Embryonic facial prominence (tissue), 1 donor: Measurements from ENCODE around the gene KRIT1.
A peak's percentile ranks its signal among the peaks of the same experiment; 100 is the strongest.
"Not testable (repeated sequence)": the region's sequence is repeated elsewhere in the genome, so short reads cannot be mapped to it uniquely, and the experiment has no call there.

ENCODE experiments used
- DNase-seq: peaks from one replicate; pipeline ENCODE4 v3.0.0-alpha.2; 2016; ENCODE audit errors: extremely low spot score

Gene KRIT1

DNA sequence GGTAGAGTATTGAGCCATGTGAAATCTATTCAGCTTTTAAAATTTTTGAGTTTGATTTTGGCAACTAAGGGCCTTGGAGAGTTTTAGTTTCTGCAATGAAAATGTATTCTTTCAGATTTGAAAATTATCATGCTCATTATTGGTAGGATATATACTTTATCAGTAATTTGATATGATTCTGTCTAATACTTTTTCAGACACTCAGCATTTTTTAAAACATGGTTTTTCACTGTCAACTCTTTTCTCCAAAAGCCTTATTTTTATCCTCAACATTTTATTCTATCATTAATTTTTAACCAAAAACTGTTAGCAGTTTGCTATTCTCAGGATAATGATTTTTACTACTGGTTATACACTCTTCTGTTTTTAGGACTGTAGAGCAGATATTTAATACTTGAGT is 4.9 kb upstream of the KRIT1 start:
- DNase-seq = no peak

DNA sequence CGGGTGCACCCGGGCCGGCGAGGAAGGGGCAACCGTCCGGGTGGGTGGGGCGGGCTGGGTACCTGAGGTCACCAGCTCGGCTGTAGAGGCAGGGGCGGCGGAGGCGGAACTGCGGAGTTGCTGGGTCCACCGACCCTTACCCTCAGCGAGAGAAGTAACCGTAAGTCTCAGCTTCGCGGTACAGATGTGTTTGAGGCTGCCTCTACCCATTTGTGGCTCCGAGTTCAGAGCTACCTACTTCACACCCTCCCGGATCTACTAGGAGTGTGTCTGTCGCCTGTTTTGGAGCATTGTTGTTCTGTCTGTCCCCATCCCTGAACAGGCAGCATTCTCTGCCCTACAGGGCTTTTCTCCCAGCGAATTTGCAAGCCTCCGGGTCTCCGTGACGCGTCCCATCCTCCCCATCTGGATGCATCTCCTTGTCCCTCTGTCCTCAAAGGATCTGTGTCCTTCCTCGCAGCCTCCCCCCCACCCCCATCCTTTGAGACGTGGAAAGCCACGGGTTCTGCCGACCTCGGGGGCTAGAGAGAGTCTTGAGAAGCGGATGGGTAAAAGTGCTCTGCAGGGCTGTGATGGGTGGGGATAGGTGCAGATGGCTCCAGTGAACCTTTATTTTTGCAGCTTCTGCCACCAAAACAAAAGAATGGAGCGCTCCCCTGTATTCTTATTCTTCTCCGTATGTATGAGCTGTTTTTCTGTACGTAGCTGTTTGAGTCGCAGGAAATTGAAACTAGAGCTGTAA is 817 bp upstream of the KRIT1 start:
- DNase-seq = no peak

DNA sequence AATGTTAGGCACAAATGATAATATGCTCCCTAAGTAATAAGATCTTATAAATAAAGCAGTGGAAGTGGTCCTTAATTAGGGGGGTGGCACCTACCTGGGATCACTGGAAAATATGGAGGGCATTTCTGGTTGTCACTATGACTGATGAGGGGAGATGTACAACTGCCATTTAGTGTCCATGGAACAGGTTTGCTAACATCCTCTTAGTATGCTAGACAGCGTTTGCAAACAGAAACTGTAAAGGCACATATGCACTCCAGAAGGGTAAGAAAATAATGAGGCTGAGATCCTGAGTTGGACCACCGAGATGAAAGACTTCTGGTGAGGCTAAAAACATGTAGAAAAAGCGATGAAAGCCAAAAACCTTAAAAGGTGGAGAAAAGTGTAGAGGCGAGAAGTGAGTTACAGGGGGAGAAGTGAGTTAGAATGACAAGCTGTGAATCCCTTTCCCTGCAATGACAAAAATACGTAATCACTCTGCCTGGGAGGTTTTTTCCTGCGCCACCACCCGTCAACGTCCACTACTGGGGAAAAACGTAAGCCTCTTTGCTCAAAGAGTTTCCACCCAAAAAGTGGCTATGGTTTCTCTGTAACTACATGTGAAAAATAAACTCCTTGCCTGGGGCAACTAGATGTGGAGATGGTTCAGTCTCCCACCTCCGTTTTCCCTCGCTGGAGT is 767 bp downstream of the KRIT1 start:
- DNase-seq = no peak

DNA sequence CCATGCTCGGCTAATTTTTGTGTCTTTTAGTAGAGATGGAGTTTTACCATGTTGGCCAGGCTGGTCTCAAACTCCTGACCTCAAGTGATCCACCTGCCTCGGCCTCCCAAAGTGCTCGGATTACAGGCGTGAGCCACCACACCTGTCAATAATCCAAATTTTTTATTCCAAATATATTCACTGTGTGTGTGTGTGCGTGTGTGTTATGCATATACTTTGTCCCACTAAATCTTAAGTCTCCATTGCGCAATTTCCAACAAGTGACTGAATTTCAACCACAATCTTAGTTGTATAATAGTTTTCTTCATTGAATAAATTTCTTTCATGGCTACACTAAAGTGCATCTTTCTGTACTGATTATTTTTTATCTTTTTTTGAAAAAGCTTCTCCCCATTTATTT is 2.7 kb downstream of the KRIT1 start:
- no peak for DNase-seq

DNA sequence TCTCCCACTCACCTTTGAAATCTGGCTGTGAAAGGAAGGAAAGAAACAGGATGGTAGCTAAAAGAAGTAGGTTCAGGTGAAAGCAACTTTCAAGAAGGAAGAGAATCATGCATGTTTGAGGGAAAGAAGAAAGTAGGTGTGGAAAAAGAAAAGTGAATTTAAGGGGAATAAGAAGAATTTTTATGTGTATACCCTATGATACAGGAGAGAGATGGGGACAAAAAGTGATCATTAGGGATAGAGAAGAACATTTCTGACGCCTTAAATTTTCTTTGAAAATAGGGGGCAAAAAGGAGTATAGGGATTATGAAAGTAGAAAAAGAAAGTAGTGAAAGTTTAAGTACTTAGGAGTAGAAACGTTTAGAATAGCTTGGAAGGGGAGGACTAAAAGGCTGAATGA is 15.2 kb downstream of the KRIT1 start:
- DNase-seq = no peak

DNA sequence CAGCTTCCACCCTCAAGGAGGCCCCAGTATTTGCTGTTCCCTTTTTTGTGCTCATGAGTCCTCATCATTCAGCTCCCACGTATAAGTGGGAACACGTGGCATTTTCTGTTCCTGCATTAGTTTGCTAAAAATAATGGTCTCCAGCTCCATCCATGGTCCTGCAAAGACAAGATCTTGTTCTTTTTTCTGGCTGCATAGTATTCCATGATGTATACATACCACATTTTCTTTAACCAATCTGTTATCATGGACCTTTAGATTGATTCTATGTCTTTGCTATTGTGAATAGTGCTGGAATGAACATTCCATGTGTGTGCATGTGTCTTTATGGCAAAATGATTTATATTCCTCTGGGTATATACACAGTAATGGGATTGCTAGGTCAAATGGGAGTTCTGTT is 17.0 kb downstream of the KRIT1 start:
- no peak for DNase-seq

- no peak for DNase-seq
Observed at GRCh38 chr7:92228100-92228499, 17.6 kb downstream of the KRIT1 start.

DNA sequence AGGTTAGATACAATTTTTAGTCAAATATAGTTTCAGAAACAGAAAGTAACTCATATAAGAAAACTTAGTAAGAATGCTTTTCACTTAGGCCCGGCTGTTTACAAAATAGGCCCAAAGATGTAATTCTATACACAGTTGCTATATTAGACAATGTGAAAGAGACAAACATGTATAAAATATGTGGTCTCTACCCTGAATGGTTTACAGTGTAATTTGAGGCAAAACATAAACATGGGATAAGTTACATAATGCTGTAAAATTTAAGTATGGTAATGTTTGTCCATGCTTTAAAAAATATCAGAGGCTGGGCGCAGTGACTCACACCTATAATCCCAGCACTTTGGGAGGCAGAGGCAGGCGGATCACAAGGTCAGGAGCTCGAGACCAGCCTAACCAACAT is 18.7 kb downstream of the KRIT1 start:
- no peak for DNase-seq

GRCh38 chr7:92221766-92222165 is 23.9 kb downstream of the KRIT1 start:
- no peak for DNase-seq

GRCh38 chr7:92206672-92207071 is 39.0 kb downstream of the KRIT1 start:
- no peak for DNase-seq

GRCh38 chr7:92205987-92206386 is 39.7 kb downstream of the KRIT1 start:
- no peak for DNase-seq

GRCh38 chr7:92200791-92201190 is 44.9 kb downstream of the KRIT1 start:
- no peak for DNase-seq

DNA sequence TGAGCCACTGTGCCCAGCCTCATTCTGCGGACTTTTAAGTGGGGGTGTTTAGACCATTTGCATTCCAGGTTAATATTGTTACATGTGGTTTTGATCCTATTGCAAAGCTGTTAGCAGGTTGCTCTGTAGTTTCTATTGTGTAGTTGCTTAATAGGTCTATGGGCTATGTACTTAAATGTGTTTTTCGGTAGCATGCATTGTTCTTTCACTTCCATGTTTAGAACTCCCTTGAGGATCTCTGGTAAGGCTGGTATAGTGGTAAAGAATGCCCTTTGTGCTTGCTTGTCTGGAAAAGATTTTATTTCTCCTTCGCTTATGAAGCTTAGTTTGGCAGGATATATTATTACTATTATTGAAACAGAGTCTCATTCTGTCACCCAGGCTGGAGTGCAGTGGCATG is 53.4 kb downstream of the KRIT1 start:
- no peak for DNase-seq

- DNase-seq = not testable (repeated sequence)
Observed at GRCh38 chr7:92189246-92189645, 56.5 kb downstream of the KRIT1 start.

- not testable (repeated sequence) for DNase-seq
Observed at GRCh38 chr7:92184294-92184693, 61.4 kb downstream of the KRIT1 start.

GRCh38 chr7:92178928-92179924 is 66.5 kb downstream of the KRIT1 start, which contains the start of gene LRRD1:
Gene LRRD1 (minus strand): TSS chr7:92179142. CDS start chr7:92165202, 13,940 bp downstream.
- DNase-seq = peak; percentile 48

GRCh38 chr7:92177362-92177761 is 68.4 kb downstream of the KRIT1 start:
- no peak for DNase-seq

DNA sequence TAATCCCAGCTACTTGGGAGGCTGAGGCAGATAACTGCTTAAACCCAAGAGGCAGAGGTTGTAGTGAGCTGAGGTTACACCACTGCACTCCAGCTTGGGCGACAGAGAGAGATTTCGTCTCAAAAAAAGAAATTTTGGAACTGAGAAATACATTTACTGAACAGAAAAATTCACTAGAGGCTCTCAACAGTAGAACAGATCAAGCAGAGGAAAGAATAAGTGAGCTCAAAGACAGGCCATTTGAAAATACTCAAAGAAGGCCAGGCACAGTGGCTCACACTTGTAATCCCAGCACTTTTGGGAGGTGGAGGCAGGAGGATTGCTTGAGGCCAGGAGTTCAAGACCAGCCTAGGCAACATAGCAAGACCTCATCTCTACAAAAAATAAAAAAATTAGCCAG is 76.2 kb downstream of the KRIT1 start:
- DNase-seq = not testable (repeated sequence)

DNA sequence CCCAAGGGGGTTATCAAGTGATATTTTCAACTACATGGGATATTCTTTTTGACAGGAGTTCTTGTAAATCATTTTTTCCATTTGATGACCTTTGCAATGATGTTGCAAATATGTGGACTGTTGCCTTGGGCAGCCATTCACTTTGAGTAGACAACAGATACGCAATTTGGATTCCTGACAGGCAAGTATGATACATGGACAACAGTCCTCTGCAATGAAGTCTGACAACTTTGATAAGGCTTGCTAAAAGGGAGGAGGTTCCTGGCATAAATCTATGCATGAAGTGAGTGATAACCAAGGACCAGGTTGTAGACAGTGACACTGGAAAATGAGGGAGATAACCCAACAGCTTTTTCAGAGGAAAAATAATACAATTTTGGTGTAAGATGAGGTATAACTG is 84.4 kb downstream of the KRIT1 start:
- DNase-seq = no peak

- DNase-seq = no peak
Observed at GRCh38 chr7:92158660-92159575, 86.8 kb downstream of the KRIT1 start.

DNA sequence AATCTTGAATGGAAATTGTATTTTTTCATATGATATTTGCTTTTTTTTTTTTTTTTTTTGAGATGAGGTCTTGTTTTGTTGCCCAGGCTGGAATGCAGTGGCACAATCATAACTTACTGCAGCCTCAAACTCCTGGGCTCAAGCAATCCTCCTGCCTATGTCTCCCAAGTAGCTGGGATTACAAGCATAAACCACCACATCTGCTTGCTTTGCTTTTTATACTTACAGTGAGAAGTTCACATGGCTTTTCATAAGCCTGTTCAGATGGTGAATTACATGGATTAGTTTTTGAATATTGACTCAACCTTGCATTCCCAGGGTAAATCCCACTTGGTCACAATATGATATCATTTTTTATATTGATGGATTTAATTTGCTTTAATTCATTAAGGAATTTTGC is 88.7 kb downstream of the KRIT1 start:
- DNase-seq = no peak
